ENCODE results near the gene CYP2A7.
A peak's percentile ranks its signal among the peaks of the same experiment; 100 is the strongest.
"Not testable (repeated sequence)": the region's sequence is repeated elsewhere in the genome, so short reads cannot be mapped to it uniquely, and the experiment has no call there.

Gene CYP2A7

DNA sequence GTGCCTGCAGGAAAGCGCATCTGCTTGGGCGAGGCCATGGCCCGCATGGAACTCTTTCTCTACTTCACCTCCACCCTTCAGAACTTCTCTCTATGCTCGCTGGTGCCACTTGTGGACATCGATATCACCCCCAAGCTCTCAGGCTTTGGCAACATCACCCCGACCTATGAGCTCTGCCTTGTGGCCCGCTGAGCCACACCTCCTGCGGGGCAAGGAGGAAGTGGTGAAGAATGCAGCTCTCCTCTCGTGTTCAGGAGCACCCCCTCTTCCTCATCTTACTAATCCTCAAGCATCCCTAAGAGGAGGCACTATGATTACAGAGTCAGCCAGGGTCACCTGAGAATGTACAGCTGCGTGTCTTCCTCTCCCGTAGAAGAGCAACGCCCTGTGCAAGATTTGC is 17.9 kb upstream of the CYP2A7 start:
- not testable (repeated sequence) for DNase-seq (ENCODE audit: low read depth)

DNA sequence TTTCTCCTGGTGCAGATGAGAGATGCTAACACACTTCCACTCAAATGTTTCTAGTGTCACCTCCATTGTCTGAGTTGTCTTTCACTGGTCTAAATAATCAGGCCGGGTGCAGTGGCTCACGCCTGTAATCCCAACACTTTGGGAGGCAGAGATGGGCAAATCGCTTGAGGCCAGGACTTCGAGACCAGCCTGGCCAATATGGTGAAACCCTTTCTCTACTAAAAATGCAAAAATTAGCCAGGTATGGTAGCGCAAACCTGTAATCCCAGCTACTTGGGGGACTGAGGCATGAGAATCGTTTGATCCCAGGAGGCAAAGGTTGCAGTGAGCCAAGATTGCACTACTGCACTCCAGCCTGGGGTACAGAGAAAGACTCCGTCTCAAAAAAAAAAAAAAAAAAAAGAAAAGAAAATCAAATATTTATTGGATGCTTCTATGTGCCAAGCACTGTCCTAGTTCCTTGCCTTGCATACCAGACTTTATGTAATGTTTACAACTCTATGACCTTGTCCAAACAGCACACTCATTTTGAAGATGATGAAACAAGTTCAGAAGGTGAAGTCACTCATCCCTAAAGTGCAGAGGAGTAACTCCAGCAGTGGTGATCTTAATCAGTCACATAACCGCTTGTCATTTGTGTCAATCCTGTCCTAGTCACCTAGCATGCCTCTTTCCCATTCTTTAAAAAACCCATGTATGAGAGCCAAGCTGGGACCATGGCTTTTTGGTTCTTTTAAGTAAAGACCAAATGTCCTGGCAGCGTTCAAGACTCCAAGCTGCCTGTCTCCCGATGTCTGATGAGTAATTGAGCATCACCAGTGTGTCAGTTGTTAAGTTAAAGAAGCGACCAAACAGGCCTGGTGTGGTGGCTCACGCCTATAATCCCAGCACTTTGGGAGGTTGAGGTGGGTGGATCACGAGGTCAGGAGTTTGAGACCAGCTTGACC is 15.1 kb upstream of the CYP2A7 start:
- not testable (repeated sequence) for DNase-seq (ENCODE audit: low read depth)

DNA sequence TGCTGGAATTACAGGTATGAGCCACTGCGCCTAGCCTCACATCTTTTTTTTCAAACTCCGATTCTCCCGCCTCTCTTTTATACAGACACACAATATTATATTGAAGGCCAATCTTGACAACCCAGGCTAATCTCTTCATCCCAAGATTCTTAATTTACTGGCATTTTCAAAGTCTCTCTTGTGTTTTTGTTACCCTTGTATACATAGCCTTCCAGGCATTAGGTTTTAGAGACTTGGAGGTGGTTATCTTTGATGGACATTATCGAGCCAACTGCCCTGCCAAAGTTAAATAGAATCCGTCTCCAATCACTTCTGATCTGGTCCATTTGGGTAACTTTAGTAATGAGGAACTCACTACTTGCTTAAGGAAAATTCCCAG is 14.4 kb upstream of the CYP2A7 start:
- DNase-seq (ENCODE audit: low read depth): no peak

DNA sequence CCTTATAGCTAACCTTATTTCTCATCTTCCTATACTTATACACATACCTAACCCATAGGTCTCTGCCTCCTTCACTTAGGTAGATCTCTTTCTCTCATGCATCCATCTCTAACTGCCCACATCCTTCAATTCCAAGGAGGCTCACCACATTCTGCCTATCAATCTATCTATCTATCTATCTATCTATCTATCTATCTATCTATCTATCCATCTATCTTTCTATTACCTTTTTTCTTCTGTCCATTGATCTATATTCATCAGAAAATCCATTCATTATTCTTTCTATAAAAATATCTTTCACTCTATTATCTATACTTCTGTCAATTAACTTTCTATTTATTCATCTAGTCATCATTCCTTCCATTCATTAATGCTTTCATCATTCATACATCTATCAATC is 11.1 kb upstream of the CYP2A7 start:
- DNase-seq (ENCODE audit: low read depth): no peak

DNA sequence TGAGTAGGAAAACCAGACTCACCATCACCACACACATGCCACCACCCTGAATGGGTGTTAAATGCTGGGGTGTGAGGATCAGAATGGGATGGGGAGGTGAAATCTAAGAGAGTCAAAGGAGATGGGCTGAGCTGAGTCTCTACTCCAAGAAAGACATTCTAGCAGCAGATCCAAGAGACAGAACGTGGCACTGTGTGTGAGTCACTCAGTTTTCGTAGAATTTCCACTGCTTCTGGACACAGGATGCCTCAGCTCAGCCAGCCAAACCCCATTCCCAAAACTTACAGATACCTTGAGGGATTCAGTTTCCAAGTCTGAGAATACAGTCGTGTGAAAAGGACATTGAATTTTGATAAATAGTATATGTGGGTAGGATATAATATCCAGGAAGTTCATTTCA is 7.3 kb upstream of the CYP2A7 start:
- DNase-seq (ENCODE audit: low read depth): no peak

DNA sequence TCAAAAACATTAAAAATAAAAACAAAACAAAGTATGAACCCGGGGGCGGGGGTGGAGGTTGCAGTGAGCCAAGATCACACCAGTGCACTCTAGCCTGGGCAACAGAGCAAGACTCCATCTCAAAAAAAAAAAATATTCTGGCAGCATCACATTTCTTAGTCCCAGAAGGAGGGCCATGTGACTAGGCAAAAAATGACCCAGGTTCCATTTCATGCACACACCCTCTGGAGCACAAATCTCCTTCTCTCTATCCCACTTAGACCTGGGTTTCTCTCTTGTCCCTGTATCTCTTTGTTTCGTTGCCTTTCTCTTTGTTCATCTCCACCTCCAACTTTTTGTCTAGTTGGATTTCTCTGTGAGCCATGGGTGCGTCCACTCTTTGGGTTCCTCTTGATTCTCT is 6.2 kb upstream of the CYP2A7 start:
- DNase-seq (ENCODE audit: low read depth): no peak

DNA sequence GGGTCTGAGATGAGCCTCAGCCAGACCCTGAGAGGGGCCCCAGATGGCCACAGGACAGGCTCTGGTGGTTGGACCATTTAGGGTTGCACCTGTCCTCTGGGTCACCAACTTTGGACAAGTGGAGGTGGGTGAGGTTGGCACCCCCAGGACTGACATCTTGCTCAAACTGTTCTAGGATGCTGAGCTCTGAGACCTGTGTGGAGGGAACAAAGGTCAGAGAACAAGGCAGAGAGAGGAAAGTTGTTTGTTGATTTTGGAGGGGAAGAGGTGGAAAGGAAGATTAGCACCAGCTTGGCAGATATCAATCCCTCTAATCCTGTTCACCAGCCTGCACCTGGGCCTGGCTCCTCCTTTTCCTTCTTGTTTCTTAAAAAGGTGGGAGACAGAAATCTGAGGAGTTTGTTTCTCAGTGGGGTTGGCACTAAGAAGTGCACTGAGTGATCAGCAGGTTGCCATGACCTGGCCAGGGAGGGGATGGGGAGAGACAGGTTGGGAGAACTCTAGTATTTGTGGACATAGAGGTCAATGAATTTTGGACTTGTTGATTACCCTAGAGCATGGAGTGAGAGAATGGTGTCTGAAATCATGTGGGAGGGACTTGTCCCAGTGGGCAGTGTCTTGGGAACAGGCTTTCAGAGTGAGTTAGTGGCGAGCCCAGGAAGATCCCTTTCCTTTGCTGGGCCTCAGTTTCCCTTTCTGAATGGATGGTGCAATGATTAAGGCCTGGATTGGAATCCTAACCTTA is 2.3 kb upstream of the CYP2A7 start:
- not testable (repeated sequence) for DNase-seq (ENCODE audit: low read depth)

DNA sequence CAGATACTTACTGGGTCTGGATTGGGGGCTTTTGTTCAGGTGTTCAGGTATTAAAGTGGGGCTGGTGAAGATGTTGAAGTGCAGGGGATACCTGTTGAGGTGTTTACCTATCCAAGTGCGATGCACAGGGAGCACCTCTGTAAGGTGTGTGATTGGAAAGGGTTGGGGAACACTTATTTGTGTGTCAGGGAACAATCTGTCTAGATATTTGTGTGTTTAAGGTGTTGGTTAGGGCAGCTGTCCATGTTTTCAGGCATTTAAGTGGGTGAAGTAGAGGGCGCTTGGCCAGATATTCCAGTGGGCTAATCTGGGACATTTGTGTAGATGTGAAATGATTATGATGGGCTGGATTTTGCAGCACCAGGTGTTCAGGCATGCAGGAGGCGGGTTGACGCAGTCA is 2.7 kb downstream of the CYP2A7 start:
- not testable (repeated sequence) for DNase-seq (ENCODE audit: low read depth)

DNA sequence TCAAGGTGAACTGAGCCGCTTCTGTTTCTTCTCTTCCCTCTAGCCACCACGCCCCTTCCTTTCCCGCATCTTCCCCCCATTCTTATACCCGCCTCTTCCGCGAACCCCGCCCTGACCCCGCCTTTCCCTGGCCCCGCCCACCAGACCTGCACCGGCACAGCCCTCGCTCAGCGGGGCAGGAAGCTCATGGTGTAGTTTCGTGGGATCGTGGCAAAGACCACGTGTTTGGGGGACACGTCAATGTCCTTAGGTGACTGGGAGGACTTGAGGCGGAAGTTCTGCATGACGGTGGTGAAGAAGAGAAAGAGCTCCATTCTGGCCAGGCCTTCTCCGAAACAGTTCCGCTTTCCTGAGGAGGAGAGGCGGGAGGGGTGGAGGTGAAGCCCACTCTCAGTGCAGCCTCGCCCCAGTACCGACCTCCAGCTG is 6.5 kb downstream of the CYP2A7 start:
- peak; percentile 78 for DNase-seq (ENCODE audit: low read depth)

DNA sequence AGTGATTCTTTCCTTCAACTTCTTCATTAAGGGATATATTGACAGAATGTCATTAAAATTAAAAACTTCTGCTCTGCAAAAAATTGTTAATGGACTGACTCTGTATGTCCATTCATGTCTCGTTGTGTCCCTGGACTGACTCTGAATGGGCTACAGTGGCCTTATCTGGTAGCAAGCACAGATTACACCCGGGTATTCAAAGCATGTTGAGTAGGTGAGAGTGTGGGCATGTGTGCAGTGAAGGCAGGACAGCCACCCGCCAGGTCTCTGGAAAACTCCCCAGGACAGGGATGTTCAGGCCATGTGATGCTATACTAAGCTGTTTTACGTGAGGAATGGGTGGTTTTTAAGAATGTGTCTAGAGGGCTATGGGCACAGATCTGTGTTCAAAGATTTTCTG is 7.2 kb downstream of the CYP2A7 start:
- DNase-seq (ENCODE audit: low read depth): not testable (repeated sequence)

DNA sequence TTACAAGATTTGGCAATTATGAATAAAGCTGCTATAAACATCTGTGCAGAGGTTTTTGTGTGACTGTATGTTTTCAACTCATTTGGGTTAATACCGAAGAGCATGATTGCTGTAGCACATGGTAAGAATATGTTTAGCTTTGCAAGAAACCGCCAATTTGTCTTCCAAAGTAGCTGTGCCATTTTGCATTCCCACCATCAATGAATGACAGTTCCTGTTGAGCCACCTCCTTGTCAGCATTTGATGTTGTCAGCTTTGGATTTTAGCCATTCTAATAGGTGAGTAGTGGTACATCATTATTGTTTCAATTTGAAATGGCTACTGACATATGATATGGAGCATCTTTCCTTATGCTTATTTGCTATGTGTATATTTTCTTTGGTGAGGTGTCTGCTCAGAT is 8.2 kb downstream of the CYP2A7 start:
- not testable (repeated sequence) for DNase-seq (ENCODE audit: low read depth)

DNA sequence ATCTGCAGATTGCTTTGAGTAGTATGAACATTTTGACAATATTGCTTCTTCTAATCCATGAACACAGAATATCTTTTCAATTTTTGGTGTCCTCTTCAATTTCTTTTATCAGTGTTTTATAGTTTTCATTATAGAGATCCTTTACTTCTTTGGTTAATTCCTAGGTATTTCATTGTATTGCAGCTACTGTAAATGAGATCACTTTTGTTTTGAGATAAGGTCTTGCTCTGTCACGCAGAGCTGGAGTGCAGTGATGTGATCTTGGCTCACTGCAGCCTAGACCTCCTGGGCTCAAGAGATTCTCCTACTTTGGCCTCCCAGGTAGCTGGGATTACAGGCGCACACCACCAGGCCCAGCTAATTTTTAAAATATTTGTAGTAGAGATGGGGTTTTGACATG is 9.8 kb downstream of the CYP2A7 start:
- DNase-seq (ENCODE audit: low read depth): no peak

DNA sequence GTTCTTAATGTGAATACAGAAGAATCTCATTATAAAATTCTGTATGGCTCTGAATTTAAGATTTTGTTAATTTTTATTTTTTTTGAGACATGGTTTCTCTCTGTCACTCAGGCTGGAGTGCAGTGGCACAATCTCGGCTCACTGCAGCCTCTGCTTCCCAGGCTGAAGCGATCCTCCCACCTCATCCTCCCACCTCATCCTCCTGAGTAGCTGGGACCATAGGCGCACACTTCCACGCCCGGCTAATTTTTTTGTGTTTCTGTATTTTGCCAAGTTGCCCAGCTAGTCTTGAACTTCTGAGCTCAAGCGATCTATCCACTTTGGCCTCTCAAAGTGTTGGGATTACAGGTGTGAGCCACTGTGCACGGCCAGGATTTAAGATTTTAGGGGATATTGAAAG is 14.3 kb downstream of the CYP2A7 start:
- no peak for DNase-seq (ENCODE audit: low read depth)

DNA sequence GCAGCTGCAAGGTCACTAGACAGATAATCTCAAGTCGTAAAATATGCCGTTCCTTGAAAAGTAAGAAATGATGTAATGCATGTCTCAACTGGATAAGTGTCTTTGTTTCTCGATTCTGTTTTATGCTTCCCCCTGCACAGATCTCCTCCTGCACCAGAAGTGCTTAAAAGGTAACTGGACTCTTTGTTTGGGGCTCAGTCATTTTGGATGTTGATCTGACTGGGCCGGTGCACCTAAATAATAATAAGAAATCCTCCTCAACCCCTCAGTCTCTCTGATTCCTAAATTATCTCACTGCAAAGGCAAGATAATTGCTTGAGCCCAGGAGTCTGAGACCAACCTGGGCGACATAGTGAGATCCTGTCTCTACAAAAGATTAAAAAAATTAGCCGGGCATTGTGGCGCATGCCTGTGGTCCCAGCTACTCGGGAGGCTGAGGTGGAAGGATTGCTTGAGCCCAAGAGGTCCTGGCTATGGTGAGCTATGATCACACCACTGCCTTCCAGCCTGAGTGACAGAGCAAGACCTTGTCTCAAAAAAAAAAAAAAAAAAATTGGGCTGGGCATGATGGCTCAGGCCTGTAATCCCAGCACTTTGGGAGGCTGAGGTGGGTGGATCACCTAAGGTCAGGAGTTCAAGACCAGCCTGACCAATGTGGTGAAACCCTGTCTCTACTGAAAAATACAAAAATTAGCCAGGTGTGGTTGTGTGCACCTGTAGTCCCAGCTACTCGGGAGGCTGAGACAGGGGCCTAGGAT is 17.1 kb downstream of the CYP2A7 start:
- DNase-seq (ENCODE audit: low read depth): not testable (repeated sequence)

DNA sequence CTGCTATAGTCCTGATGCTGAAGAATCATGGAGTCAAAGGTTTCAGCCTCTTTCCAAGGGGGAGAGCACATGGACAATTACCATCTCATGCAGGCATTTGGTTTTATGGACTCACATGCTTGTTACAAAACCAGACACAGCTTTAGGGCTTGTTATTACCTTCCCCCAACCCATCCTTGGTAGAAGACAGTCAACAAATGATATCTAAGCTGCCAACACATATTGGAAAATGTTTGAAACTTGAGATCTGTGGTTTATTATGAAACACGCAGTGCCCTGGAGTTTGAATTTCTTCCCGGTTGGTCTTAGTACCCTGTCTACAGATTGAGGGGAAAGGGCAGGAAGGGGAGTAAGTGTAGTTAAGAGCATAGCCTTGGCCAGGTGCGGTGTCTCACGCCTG is 19.2 kb downstream of the CYP2A7 start:
- no peak for DNase-seq (ENCODE audit: low read depth)

DNA sequence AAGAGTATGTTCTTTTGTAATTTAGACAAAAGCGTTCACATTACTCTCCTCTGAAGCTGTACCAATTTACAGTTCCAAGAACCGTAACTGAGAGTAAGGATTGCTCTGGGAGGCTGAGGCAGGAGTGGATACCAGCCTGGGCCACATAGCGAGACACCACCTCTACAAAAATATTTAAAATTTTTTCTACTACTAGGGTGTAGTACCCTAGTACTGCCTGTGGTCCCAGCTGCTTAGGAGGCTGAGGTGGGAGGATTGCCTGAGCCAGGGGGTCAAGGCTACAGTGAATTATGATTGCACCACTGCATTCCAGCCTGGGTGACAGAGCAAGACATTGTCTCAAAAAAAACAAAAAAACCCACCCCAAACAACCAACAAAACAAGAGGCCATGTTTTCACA is 19.7 kb downstream of the CYP2A7 start:
- no peak for DNase-seq (ENCODE audit: low read depth)

DNA sequence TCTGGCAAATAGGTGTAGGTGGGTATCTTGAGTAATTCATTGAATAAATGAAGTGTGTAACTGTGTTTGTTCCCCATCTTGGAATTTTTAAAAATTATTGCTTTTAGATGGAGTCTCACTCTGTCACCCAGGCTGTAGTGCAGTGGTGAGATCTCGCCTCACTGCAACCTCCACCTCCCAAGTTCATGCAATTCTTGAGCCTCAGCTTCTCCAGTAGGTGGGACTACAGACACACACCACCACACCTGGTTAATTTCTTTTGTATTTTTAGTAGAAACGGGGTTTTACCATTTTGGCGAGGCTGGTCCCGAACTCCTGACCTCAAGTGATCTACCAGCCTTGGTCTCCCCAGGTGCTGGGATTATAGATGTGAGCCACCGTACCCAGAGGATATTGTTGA is 23.9 kb downstream of the CYP2A7 start:
- no peak for DNase-seq (ENCODE audit: low read depth)

DNA sequence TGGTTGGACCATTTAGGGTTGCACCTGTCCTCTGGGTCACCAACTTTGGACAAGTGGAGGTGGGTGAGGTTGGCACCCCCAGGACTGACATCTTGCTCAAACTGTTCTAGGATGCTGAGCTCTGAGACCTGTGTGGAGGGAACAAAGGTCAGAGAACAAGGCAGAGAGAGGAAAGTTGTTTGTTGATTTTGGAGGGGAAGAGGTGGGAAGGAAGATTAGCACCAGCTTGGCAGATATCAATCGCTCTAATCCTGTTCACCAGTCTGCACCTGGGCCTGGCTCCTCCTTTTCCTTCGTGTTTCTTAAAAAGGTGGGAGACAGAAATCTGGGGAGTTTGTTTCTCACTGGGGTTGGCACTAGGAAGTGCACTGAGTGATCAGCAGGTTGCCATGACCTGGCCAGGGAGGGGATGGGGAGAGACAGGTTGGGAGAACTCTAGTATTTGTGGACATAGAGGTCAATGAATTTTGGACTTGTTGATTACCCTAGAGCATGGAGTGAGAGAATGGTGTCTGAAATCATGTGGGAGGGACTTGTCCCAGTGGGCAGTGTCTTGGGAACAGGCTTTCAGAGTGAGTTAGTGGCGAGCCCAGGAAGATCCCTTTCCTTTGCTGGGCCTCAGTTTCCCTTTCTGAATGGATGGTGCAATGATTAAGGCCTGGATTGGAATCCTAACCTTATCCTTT is 29.4 kb downstream of the CYP2A7 start:
- not testable (repeated sequence) for DNase-seq (ENCODE audit: low read depth)

DNA sequence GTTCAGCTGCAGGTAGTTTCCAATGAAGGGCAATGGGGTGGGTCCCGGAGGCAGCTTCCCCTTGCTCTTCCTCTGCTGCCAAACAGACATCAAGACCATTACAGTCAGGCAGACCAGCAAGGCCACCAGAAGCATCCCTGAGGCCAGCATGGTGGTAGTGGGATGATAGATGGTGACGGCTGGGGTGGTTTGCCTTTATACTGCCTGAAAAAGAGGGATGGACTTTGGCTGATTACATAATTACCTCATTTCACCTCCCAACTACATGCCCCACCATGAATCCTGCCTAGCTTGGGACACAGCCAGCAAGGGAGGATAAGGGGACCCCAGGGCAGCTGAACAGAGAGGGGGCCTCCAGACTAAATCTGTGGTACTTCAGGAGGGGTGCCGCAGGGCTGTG is 31.8 kb downstream of the CYP2A7 start, which contains the start of gene CYP2A6:
TSS of gene CYP2A6 (minus strand) at position 171 of the 400 bp plus-strand sequence. CDS start at position 150, 21 bp downstream.
- DNase-seq (ENCODE audit: low read depth): not testable (repeated sequence)

DNA sequence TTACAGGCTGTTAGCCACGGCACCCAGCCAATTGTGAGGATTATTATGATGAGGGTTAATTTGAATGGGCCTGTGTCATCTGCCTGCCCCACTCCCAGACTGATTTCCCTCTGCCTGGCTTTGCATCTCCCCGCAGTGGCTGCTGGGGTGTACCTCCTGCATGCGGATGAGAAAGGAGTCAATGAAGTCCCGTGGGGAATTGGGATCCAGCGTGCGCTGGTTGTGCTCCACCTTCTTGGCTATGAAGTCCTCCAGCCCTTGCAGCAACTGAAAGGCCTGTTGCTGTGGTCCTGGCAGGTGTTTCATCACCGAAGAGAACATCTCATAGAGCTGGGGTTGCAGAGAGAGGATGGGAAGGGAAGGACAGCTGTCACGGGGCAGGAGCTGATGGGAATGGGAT is 35.3 kb downstream of the CYP2A7 start:
- DNase-seq (ENCODE audit: low read depth): not testable (repeated sequence)

DNA sequence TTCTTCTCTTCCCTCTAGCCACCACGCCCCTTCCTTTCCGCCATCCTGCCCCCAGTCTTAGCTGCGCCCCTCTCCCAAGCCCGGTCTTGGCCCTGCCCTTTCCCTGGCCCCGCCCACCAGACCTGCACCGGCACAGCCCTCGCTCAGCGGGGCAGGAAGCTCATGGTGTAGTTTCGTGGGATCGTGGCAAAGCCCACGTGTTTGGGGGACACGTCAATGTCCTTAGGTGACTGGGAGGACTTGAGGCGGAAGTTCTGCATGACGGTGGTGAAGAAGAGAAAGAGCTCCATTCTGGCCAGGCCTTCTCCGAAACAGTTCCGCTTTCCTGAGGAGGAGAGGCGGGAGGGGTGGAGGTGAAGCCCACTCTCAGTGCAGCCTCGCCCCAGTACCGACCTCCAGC is 38.4 kb downstream of the CYP2A7 start:
- DNase-seq (ENCODE audit: low read depth): peak; percentile 31

Measured in stimulated activated CD8-positive, alpha-beta memory T cell treated with anti-CD3 and anti-CD28 coated beads, Interleukin-7, amount 100 ng/mL, for 24 hours (primary cell).